CD4-positive, alpha-beta T cell treated with Interleukin-4 for 4 hours (primary cell): ENCODE data around the gene RAB20.
"Not testable (repeated sequence)": the region's sequence is repeated elsewhere in the genome, so short reads cannot be mapped to it uniquely, and the experiment has no call there.

Source experiments
- DNase-seq: peaks from one replicate; pipeline ENCODE4 v3.0.0-alpha.2; 2020

Gene RAB20

DNA sequence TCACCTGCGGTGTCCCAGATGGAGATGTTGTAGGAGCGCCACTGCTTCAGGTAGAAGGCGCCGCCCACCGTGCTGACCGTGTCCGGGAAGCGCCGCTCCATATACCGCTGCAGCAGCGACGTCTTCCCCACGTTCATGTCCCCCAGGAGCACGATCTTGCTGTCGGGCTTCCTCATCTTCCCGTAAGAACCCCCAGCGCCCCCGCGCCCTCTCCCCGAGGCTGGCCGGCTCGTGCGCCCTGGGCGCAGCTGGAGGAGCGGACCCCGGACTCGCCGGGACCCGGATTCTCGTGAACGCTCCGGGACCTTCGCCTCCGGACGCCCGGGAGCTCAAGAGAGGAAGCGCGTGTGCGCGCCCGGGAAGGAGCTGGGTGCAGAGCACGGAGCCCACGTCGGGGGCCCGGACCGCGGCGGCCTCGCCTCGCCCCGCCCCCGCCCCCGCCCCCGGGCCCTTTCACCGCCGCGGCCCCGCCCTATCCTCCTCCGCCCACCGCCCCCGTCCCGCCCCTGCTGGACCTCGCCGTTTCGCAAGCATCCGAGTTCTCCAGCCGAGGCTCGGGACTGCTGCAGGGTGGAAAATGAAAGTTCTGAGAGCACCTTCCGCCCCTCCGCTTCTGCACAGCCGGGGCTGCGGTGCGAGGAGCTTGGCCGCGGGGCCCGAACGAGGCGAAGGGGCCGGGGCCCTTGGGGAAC, at the start of gene RAB20:
Gene RAB20 (minus strand): TSS at position 379 of the 692 bp plus-strand sequence. CDS start 203 bp downstream, at position 176.
- peak; percentile 46 for DNase-seq

- DNase-seq = peak; percentile 5
These were observed 49.6 kb upstream of the RAB20 start for GRCh38 chr13:110610955-110611595.

- no peak for DNase-seq
These were observed 46.2 kb upstream of the RAB20 start for GRCh38 chr13:110607675-110608224.

- DNase-seq = not testable (repeated sequence)
These were observed 44.8 kb upstream of the RAB20 start for GRCh38 chr13:110606281-110606680.

DNA sequence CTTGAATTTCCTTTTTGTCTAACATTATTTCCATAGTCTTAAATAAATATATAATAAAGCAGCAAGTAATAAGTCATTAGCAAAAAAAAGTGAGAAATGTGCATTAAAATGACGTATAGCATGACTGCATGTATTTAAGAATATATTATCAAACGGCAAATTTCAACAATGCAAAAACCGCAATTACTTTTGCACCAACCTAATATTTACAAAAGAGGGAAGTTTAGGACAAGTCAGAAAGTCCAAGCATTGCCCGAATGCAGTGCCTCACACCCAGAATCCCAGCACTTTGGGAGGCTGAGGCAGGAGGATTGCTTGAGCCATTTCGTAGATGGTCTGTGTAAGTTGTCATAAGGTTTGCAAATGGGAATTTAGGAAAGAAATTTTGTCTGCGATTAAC, 43.6 kb upstream of the RAB20 start:
- no peak for DNase-seq

DNA sequence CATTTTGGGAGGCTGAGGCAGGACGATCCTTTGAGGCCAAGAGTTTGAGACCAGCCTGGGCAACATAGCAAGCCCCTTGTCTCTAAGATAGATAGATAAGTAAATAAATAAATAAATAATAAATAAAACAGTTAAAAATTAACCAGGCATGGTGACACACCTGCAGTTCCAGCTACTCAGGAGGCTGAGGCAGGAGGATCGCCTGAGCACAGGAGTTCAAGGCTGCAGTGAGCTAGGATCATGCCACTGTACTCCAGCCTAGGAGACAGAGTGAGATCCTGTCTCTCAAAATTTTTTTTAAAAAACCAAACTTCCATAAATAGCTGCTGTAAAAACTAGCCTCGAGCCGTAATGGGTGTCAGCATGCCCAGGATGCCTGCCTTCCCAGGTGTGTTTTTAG, 39.5 kb upstream of the RAB20 start:
- no peak for DNase-seq

GRCh38 chr13:110600261-110600819, 38.8 kb upstream of the RAB20 start:
- no peak for DNase-seq

DNA sequence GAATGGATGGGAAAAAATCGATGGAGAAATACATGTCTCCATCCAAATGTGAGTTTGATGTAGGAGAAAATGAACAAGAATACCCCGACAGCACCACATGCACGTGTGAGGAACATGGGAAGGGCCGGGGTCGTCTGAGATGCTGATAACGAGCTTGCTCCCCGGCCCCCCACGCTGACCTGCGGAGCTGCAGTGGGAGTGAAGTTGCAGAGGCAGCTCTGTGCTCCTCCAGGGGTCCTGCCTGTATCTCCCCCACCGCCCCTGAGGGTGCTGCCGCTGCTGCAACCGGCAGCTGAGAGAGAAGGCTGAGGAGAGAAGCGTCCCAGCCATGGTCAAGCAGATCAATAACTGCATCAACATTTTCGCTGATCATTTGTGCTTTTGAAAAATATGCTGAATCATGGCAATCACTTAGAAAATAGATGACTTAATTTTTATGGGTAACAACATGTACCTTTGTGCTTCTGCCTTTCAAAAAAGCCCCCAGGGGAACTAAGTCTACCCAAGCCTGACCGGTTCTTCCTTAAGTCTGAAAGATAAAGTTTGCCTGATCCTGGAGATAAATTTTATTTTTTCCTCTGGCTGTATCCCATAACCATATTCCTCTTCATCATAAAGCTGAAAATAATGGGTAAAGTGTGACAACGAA, 35.6 kb upstream of the RAB20 start:
- DNase-seq = no peak

GRCh38 chr13:110593430-110594130, 32.1 kb upstream of the RAB20 start:
- DNase-seq = peak; percentile 49

GRCh38 chr13:110592665-110593064, 31.1 kb upstream of the RAB20 start:
- no peak for DNase-seq

- DNase-seq = no peak
These were observed 29.1 kb upstream of the RAB20 start for GRCh38 chr13:110590577-110590976.

GRCh38 chr13:110589793-110590390, 28.4 kb upstream of the RAB20 start:
- DNase-seq = no peak

- no peak for DNase-seq
These were observed 21.8 kb upstream of the RAB20 start for GRCh38 chr13:110583178-110583865.

DNA sequence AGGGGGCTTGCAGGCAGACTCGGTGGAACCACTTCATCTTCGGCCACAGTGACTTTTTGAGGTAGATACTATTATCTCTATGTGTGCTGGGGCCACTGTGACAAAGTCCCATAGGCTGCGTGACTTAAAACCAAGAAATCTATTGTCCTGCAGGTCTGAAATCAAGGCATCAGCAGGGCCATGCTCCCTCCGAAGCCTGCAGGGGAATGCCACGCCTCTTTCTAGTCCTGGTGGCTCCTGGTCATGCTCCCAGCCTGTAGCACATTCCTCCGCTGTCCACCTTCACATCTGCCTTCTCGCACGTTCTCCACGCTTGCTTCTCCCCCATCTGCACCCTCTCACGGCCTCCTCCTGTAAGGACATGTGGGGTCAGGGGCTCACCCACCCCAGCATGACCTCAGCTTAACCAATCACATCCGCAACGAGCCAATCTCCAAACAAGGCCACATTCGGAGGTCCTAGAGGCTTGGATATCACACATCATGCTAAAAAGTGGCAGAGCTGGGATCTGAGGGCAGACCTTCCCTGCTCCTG, 21.0 kb upstream of the RAB20 start:
- DNase-seq = no peak

DNA sequence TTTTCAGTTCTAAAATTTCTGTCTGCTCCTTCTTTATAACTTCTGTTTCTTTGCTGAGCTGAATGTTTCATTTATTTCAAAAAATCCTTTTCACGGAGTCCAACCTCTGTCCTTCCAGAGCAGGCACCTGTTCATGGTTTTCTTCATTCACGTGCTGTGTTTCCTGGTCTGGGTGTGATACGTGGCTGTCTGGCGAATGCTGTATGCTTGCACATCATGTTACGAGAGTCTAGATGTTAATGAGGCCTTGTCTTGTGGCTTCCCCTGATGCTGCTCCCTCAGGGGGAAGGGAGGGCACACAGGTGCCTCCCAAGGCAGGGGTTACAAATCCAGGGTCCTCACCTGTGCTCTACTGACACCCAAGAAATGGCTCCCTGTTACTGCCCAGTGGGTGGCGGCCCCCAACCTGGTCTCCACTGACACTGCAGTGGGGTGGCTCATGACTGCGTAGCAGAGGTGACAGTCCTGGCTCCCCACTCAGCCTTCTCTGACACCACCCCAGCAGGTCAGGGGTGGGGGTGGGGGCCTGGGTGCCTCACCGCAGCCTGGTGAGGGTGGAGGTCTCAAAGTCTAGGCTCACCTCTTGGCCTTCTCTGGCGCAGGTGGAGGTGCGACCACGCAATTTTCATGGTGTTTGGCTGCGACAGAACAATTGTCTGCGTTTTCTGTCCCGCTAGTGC, 20.1 kb upstream of the RAB20 start:
- no peak for DNase-seq

GRCh38 chr13:110580800-110581199, 19.3 kb upstream of the RAB20 start:
- no peak for DNase-seq

- no peak for DNase-seq
These were observed 16.8 kb upstream of the RAB20 start for GRCh38 chr13:110578363-110578762.

DNA sequence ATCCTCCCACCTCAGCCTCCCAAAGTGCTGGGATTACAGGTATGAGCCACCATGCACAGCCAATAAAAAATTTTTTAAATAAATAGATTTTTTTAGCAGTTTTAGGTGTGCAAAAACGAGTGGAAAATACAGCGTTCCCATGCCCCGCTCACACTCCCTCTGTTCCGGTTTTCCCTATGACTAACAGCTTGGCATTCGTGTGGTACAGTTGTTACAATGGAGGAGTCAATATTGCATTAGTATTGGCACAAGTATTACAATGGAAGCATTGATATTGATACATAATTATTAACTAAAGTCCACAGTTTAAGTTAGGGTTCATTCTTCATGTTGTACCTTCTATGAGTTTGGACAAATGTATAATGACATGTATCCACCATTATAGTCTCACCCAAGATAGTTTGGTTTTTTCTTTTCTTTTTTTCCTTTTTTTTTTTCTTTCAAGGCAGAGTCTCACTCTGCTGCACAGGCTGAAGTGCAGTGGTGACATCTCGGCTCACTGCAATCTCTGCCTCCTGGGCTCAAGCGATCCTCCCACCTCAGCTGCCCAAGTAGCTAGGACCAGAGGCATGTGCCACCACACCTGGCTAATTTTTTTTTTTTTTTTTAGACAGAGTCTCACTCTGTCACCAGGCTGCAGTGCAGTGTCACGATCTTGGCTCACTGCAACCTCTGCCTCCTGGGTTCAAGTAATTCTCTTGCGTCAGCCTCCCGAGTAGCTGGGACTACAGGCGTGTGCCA, 15.4 kb upstream of the RAB20 start:
- DNase-seq = no peak

DNA sequence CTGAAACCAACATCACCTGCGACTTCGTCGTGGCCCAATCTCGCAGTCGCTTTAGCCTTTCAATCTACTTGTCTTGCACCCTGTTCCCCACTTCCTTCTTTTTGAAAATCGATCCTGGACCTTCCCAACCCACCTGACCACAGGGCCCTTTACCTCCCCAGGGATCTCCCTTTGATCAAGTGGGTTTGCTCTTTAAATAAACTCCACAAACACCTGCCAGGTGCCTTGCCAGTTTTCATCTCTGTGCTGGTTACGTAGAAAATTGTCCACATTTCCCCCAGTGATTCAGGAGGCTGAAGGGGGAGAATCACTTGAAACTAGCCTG, 14.5 kb upstream of the RAB20 start:
- no peak for DNase-seq

- no peak for DNase-seq
These were observed 14.0 kb upstream of the RAB20 start for GRCh38 chr13:110575322-110576069.
